HEK293 (cell line): ENCODE measurements around the gene BLM.

Experiments used
- FEZF1 ChIP-seq: fragments of 450-650 bp; formaldehyde crosslinking; IDR thresholded peaks from 2 replicates; pipeline ENCODE4 v1.5.1; 2016; ENCODE audit warnings: missing biosample characterization, missing genetic modification characterization
- OSR2 ChIP-seq: fragments of 450-650 bp; formaldehyde crosslinking; IDR thresholded peaks from 2 replicates; pipeline ENCODE4 v1.5.1; 2016; ENCODE audit warnings: missing biosample characterization, missing genetic modification characterization
- SCRT2 ChIP-seq: fragments of 450-650 bp; formaldehyde crosslinking; IDR thresholded peaks from 2 replicates; pipeline ENCODE4 v1.5.1; 2016; ENCODE audit warnings: missing biosample characterization, missing genetic modification characterization
- SP2 ChIP-seq: fragments of 450-650 bp; formaldehyde crosslinking; IDR thresholded peaks from 2 replicates; pipeline ENCODE4 v1.5.1; 2016; ENCODE audit warnings: missing biosample characterization, missing genetic modification characterization
- ZFP37 ChIP-seq: fragments of 450-650 bp; formaldehyde crosslinking; IDR thresholded peaks from 2 replicates; pipeline ENCODE4 v1.5.1; 2016; ENCODE audit warnings: missing biosample characterization, missing genetic modification characterization
- ZNF10 ChIP-seq: fragments of 450-650 bp; formaldehyde crosslinking; IDR thresholded peaks from 2 replicates; pipeline ENCODE4 v1.5.1; 2017; ENCODE audit warnings: missing biosample characterization, missing genetic modification characterization
- ZNF133 ChIP-seq: fragments of 450-650 bp; formaldehyde crosslinking; IDR thresholded peaks from 2 replicates; pipeline ENCODE4 v1.5.1; 2016; ENCODE audit warnings: missing biosample characterization, missing genetic modification characterization
- ZNF155 ChIP-seq: fragments of 450-650 bp; formaldehyde crosslinking; IDR thresholded peaks from 2 replicates; pipeline ENCODE4 v1.5.1; 2016; ENCODE audit warnings: missing biosample characterization, missing genetic modification characterization
- ZNF169 ChIP-seq: fragments of 450-650 bp; formaldehyde crosslinking; IDR thresholded peaks from 2 replicates; pipeline ENCODE4 v1.5.1; 2016; ENCODE audit warnings: missing biosample characterization, missing genetic modification characterization
- ZNF19 ChIP-seq: fragments of 450-650 bp; formaldehyde crosslinking; IDR thresholded peaks from 2 replicates; pipeline ENCODE4; 2016; ENCODE audit warnings: missing biosample characterization, missing genetic modification characterization, low read depth
- ZNF214 ChIP-seq: fragments of 450-650 bp; formaldehyde crosslinking; IDR thresholded peaks from 2 replicates; pipeline ENCODE4 v1.5.1; 2017; ENCODE audit warnings: missing biosample characterization, mild to moderate bottlenecking, missing genetic modification characterization, borderline replicate concordance
- ZNF239 ChIP-seq: fragments of 450-650 bp; formaldehyde crosslinking; IDR thresholded peaks from 2 replicates; pipeline ENCODE4 v1.5.1; 2016; ENCODE audit warnings: missing biosample characterization, missing genetic modification characterization
- ZNF274 ChIP-seq, 2 experiments: fragments of 200-500 bp in 1 of 2; fragments of 450-650 bp in 1 of 2; sonication (Bioruptor generic) in 1 of 2; formaldehyde crosslinking in 1 of 2; IDR thresholded peaks; 2 replicates each; pipeline versions ENCODE4 v1.5.1 to v1.6.1; 2014 to 2016; ENCODE audit warnings: borderline replicate concordance in 1 of 2, inconsistent platforms in 1 of 2, low read length in 1 of 2, missing biosample characterization in 1 of 2, missing genetic modification characterization in 1 of 2
- ZNF394 ChIP-seq: fragments of 450-650 bp; formaldehyde crosslinking; IDR thresholded peaks from 2 replicates; pipeline ENCODE4 v1.5.1; 2016; ENCODE audit warnings: missing biosample characterization, missing genetic modification characterization, mild to moderate bottlenecking, moderate library complexity, borderline replicate concordance
- ZNF48 ChIP-seq: fragments of 450-650 bp; formaldehyde crosslinking; IDR thresholded peaks from 2 replicates; pipeline ENCODE4 v1.5.1; 2016; ENCODE audit warnings: missing biosample characterization, missing genetic modification characterization
- ZNF510 ChIP-seq: fragments of 450-650 bp; formaldehyde crosslinking; IDR thresholded peaks from 2 replicates; pipeline ENCODE4 v1.5.1; 2018; ENCODE audit warnings: mild to moderate bottlenecking, missing genetic modification characterization, missing biosample characterization; ENCODE audit not compliant: insufficient replicate concordance
- ZNF558 ChIP-seq: fragments of 450-650 bp; formaldehyde crosslinking; IDR thresholded peaks from 2 replicates; pipeline ENCODE4 v1.5.1; 2016; ENCODE audit warnings: missing biosample characterization, missing genetic modification characterization
- ZNF629 ChIP-seq: fragments of 450-650 bp; formaldehyde crosslinking; IDR thresholded peaks from 2 replicates; pipeline ENCODE4 v1.5.1; 2017; ENCODE audit warnings: missing biosample characterization, missing genetic modification characterization
- ZNF664 ChIP-seq: fragments of 450-650 bp; formaldehyde crosslinking; IDR thresholded peaks from 2 replicates; pipeline ENCODE4 v1.5.1; 2016; ENCODE audit warnings: missing biosample characterization, missing genetic modification characterization
- ZNF76 ChIP-seq: fragments of 450-650 bp; formaldehyde crosslinking; IDR thresholded peaks from 2 replicates; pipeline ENCODE4; 2016; ENCODE audit warnings: low read depth, missing biosample characterization, missing genetic modification characterization, borderline replicate concordance
- ZNF777 ChIP-seq: fragments of 450-650 bp; formaldehyde crosslinking; IDR thresholded peaks from 2 replicates; pipeline ENCODE4 v1.5.1; 2017; ENCODE audit warnings: missing biosample characterization, missing genetic modification characterization, borderline replicate concordance
- TF ChIP-seq, protein P1 (sequence below): fragments of 450-650 bp; formaldehyde crosslinking; IDR thresholded peaks from 2 replicates; pipeline ENCODE4 v1.5.1; 2016; ENCODE audit warnings: missing biosample characterization, missing genetic modification characterization
- TF ChIP-seq, protein P2 (sequence below): fragments of 450-650 bp; formaldehyde crosslinking; IDR thresholded peaks from 2 replicates; pipeline ENCODE4 v1.5.1; 2016; ENCODE audit warnings: missing biosample characterization, missing genetic modification characterization
- TF ChIP-seq, protein P3 (sequence below): fragments of 450-650 bp; formaldehyde crosslinking; IDR thresholded peaks from 2 replicates; pipeline ENCODE4 v1.5.1; 2017; ENCODE audit warnings: missing biosample characterization, missing genetic modification characterization
- TF ChIP-seq, protein P4 (sequence below): fragments of 450-650 bp; formaldehyde crosslinking; IDR thresholded peaks from 2 replicates; pipeline ENCODE4 v1.5.1; 2016; ENCODE audit warnings: missing biosample characterization, missing genetic modification characterization, borderline replicate concordance
- TF ChIP-seq, protein P5 (sequence below): fragments of 450-650 bp; formaldehyde crosslinking; IDR thresholded peaks from 2 replicates; pipeline ENCODE4 v1.5.1; 2016; ENCODE audit warnings: missing biosample characterization, missing genetic modification characterization
- TF ChIP-seq, protein P6 (sequence below): fragments of 450-650 bp; formaldehyde crosslinking; IDR thresholded peaks from 2 replicates; pipeline ENCODE4 v1.5.1; 2016; ENCODE audit warnings: missing biosample characterization, missing genetic modification characterization

The BLM gene

DNA sequence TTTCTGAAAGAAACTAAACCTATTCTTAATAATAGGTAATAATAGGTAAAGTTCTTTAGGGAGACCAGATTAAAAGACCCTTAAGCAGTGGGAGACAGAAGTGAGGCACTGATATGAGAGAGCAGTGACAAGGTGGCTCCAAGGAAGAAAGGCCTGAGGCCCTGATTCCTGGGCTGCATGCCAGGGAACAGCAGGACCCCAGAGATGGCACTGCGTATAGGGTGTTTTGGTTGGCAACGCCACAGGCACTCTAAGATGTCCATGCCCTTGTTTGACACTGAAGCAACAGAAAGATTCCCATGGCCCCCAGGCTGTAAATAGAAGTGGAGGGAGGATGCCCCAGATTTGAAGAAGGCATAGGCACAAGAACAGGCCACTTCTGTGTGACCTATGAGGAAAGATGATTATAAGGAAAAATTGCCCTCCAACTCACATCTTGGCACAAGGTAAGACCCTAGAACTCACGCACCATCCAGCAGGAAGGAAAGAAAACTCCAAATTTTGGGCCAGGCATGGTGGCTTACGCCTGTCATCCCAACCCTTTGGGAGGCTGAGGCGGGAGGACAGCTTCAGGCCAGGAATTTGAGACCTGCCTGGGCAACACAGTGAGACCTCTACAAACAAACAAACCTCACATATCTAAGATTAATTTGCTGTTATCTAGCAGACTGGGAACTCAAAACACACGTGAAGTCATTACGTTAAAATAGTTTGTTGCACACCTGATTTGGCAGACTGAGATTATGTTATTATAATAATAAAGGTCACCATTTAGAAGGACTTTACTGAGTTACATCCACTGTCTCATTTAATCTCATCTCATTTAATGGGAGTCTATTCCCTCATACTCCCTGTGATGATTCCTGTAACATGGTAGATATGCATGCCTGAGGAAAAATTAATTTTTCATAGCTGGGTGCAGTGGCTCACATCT lies 10.5 kb upstream of the BLM start (continued):
- no peak for TF ChIP-seq ZNF777
- TF ChIP-seq SP2 (tag by site-specific recombination) = no peak
- TF ChIP-seq ZNF664 = peak; percentile 100
- TF ChIP-seq ZNF510 (tag by site-specific recombination) = no peak
- peak; percentile 29; the same call in 1 of the 2 replicates for TF ChIP-seq ZNF10 (tag by site-specific recombination)
- TF ChIP-seq OSR2 (tag by site-specific recombination) = peak; percentile 41; the same call in 1 of the 2 replicates
- TF ChIP-seq ZNF169 (tag by site-specific recombination) = no peak
- TF ChIP-seq, protein P1, sequence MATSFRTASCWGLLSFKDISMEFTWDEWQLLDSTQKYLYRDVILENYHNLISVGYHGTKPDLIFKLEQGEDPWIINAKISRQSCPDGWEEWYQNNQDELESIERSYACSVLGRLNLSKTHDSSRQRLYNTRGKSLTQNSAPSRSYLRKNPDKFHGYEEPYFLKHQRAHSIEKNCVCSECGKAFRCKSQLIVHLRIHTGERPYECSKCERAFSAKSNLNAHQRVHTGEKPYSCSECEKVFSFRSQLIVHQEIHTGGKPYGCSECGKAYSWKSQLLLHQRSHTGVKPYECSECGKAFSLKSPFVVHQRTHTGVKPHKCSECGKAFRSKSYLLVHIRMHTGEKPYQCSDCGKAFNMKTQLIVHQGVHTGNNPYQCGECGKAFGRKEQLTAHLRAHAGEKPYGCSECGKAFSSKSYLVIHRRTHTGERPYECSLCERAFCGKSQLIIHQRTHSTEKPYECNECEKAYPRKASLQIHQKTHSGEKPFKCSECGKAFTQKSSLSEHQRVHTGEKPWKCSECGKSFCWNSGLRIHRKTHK (tag by site-specific recombination) = no peak
- peak; percentile 67 for TF ChIP-seq FEZF1 (tag by site-specific recombination)
- TF ChIP-seq ZNF76 (tag by site-specific recombination) = no peak
- TF ChIP-seq SCRT2 (tag by site-specific recombination) = peak; percentile 73
- TF ChIP-seq, protein P2, sequence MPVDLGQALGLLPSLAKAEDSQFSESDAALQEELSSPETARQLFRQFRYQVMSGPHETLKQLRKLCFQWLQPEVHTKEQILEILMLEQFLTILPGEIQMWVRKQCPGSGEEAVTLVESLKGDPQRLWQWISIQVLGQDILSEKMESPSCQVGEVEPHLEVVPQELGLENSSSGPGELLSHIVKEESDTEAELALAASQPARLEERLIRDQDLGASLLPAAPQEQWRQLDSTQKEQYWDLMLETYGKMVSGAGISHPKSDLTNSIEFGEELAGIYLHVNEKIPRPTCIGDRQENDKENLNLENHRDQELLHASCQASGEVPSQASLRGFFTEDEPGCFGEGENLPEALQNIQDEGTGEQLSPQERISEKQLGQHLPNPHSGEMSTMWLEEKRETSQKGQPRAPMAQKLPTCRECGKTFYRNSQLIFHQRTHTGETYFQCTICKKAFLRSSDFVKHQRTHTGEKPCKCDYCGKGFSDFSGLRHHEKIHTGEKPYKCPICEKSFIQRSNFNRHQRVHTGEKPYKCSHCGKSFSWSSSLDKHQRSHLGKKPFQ = peak; percentile 64; the same call in 1 of the 2 replicates
- TF ChIP-seq ZNF19 (tag by site-specific recombination) = no peak
- no peak for TF ChIP-seq ZNF214
- TF ChIP-seq, protein P3, sequence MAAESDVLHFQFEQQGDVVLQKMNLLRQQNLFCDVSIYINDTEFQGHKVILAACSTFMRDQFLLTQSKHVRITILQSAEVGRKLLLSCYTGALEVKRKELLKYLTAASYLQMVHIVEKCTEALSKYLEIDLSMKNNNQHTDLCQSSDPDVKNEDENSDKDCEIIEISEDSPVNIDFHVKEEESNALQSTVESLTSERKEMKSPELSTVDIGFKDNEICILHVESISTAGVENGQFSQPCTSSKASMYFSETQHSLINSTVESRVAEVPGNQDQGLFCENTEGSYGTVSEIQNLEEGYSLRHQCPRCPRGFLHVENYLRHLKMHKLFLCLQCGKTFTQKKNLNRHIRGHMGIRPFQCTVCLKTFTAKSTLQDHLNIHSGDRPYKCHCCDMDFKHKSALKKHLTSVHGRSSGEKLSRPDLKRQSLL = no peak
- no peak for TF ChIP-seq ZNF394 (tag by site-specific recombination)
- peak; percentile 65 for TF ChIP-seq ZNF629 (tag by site-specific recombination)
- no peak for TF ChIP-seq ZFP37
- no peak for TF ChIP-seq ZNF239 (tag by site-specific recombination)
- TF ChIP-seq ZNF133 (tag by site-specific recombination) = no peak
- no peak for TF ChIP-seq ZNF274 (IDR thresholded peaks at IDR 0.05; ENCODE audit: low read length)
- no peak for TF ChIP-seq ZNF274 (tag by site-specific recombination; IDR thresholded peaks at IDR 0.05; ENCODE audit: borderline replicate concordance)
- TF ChIP-seq, protein P4, sequence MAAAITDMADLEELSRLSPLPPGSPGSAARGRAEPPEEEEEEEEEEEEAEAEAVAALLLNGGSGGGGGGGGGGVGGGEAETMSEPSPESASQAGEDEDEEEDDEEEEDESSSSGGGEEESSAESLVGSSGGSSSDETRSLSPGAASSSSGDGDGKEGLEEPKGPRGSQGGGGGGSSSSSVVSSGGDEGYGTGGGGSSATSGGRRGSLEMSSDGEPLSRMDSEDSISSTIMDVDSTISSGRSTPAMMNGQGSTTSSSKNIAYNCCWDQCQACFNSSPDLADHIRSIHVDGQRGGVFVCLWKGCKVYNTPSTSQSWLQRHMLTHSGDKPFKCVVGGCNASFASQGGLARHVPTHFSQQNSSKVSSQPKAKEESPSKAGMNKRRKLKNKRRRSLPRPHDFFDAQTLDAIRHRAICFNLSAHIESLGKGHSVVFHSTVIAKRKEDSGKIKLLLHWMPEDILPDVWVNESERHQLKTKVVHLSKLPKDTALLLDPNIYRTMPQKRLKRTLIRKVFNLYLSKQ (tag by site-specific recombination) = no peak
- TF ChIP-seq, protein P5, sequence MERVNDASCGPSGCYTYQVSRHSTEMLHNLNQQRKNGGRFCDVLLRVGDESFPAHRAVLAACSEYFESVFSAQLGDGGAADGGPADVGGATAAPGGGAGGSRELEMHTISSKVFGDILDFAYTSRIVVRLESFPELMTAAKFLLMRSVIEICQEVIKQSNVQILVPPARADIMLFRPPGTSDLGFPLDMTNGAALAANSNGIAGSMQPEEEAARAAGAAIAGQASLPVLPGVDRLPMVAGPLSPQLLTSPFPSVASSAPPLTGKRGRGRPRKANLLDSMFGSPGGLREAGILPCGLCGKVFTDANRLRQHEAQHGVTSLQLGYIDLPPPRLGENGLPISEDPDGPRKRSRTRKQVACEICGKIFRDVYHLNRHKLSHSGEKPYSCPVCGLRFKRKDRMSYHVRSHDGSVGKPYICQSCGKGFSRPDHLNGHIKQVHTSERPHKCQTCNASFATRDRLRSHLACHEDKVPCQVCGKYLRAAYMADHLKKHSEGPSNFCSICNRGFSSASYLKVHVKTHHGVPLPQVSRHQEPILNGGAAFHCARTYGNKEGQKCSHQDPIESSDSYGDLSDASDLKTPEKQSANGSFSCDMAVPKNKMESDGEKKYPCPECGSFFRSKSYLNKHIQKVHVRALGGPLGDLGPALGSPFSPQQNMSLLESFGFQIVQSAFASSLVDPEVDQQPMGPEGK (tag by site-specific recombination) = peak; percentile 85
- no peak for TF ChIP-seq ZNF155 (tag by site-specific recombination)
- TF ChIP-seq, protein P6, sequence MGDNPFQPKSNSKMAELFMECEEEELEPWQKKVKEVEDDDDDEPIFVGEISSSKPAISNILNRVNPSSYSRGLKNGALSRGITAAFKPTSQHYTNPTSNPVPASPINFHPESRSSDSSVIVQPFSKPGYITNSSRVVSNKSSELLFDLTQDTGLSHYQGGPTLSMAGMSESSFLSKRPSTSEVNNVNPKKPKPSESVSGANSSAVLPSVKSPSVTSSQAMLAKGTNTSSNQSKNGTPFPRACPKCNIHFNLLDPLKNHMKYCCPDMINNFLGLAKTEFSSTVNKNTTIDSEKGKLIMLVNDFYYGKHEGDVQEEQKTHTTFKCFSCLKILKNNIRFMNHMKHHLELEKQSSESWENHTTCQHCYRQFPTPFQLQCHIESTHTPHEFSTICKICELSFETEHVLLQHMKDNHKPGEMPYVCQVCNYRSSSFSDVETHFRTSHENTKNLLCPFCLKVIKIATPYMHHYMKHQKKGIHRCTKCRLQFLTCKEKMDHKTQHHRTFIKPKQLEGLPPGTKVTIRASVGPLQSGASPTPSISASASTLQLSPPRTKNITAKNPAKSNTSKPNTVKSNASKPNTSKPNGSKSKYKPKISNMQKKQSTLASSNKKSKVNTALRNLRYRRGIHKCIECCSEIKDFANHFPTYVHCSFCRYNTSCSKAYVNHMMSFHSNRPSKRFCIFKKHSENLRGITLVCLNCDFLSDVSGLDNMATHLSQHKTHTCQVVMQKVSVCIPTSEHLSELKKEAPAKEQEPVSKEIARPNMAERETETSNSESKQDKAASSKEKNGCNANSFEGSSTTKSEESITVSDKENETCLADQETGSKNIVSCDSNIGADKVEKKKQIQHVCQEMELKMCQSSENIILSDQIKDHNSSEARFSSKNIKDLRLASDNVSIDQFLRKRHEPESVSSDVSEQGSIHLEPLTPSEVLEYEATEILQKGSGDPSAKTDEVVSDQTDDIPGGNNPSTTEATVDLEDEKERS = no peak
- peak; percentile 14; the same call in 1 of the 2 replicates for TF ChIP-seq ZNF558
- TF ChIP-seq ZNF48 (tag by site-specific recombination) = no peak
